ENCODE data around the gene SPATA31C2. TPM values are rescaled to one million over a fixed set of nuclear protein-coding genes. Genes with fewer than 3 reads are reported as not detected.
A peak's percentile ranks its signal among the peaks of the same experiment; 100 is the strongest.

Gene SPATA31C2
- total RNA-seq, 1 donor from 2014 or later = not detected

- H3K4me1 ChIP-seq (ENCODE audit: insufficient read depth, low read length) = no peaks in the 10 kb centered on the region
- H3K9me3 Mint-ChIP-seq (ENCODE audit: unreplicated experiment) = peaks cover 12% of the 10 kb centered on the region
- no peaks in the 10 kb centered on the region for H3K4me1 Mint-ChIP-seq (ENCODE audit: low read depth, unreplicated experiment)
- no peaks in the 10 kb centered on the region for H3K36me3 Mint-ChIP-seq (ENCODE audit: low read depth, unreplicated experiment)
- H3K36me3 ChIP-seq (ENCODE audit: insufficient read depth, low read length) = no peaks in the 10 kb centered on the region
- H3K4me3 Mint-ChIP-seq (ENCODE audit: unreplicated experiment) = no peak overlapping the region
- TF ChIP-seq EZH2 (IDR thresholded peaks at IDR 0.05; ENCODE audit: insufficient read depth, low read length) (no peak), CTCF (IDR thresholded peaks at IDR 0.05; ENCODE audit: insufficient read depth, low read depth, low read length) (no peak)
- H2AFZ ChIP-seq (ENCODE audit: low read depth, low read length) = no peak overlapping the region
- no peaks in the 10 kb centered on the region for H3K9me3 ChIP-seq (ENCODE audit: insufficient read depth, low read depth, low read length)
- no peak overlapping the region for H3K4me3 ChIP-seq (ENCODE audit: insufficient read depth, low read depth, low read length)
- no peaks in the 10 kb centered on the region for H3K27me3 ChIP-seq (ENCODE audit: insufficient read depth, low read length)
- no peak for FAIRE-seq
- DNase-seq (ENCODE audit: low read depth) = no peak
- H3K27me3 Mint-ChIP-seq (ENCODE audit: low read depth, unreplicated experiment) = peaks cover 11% of the 10 kb centered on the region
- H3K4me2 ChIP-seq (ENCODE audit: low read length) = no peak overlapping the region
- H4K20me1 ChIP-seq (ENCODE audit: insufficient read depth, low read length) = no peaks in the 10 kb centered on the region
- H3K79me2 ChIP-seq (ENCODE audit: insufficient read depth, low read length) = no peaks in the 10 kb centered on the region
- no peak overlapping the region for H3K9ac ChIP-seq (ENCODE audit: low read length)
- H3K27ac ChIP-seq (ENCODE audit: low read depth, low read length) = no peak overlapping the region
- H3K27ac Mint-ChIP-seq (ENCODE audit: unreplicated experiment) = no peak overlapping the region
These were observed 26.6 kb upstream of the SPATA31C2 start for GRCh38 chr9:88164850-88165249.

- no peaks in the 10 kb centered on the region for H3K36me3 Mint-ChIP-seq (ENCODE audit: low read depth, unreplicated experiment)
- Histone ChIP-seq H3K9me3 (ENCODE audit: insufficient read depth, low read depth, low read length) (no peaks in the 10 kb centered on the region), H3K4me2 (ENCODE audit: low read length) (no peak overlapping the region), H3K9ac (ENCODE audit: low read length) (no peak overlapping the region), H3K27me3 (ENCODE audit: insufficient read depth, low read length) (no peaks in the 10 kb centered on the region), H3K4me3 (ENCODE audit: insufficient read depth, low read depth, low read length) (no peak overlapping the region), H3K4me1 (ENCODE audit: insufficient read depth, low read length) (no peaks in the 10 kb centered on the region), H4K20me1 (ENCODE audit: insufficient read depth, low read length) (no peaks in the 10 kb centered on the region), H3K79me2 (ENCODE audit: insufficient read depth, low read length) (no peaks in the 10 kb centered on the region), H2AFZ (ENCODE audit: low read depth, low read length) (no peak overlapping the region), H3K36me3 (ENCODE audit: insufficient read depth, low read length) (no peaks in the 10 kb centered on the region), H3K27ac (ENCODE audit: low read depth, low read length) (no peak overlapping the region)
- H3K4me3 Mint-ChIP-seq (ENCODE audit: unreplicated experiment) = no peak overlapping the region
- no peaks in the 10 kb centered on the region for H3K4me1 Mint-ChIP-seq (ENCODE audit: low read depth, unreplicated experiment)
- DNase-seq (ENCODE audit: low read depth) = no peak
- no peak overlapping the region for H3K27ac Mint-ChIP-seq (ENCODE audit: unreplicated experiment)
- H3K9me3 Mint-ChIP-seq (ENCODE audit: unreplicated experiment) = peaks cover 4% of the 10 kb centered on the region
- FAIRE-seq = no peak
- peaks cover 11% of the 10 kb centered on the region for H3K27me3 Mint-ChIP-seq (ENCODE audit: low read depth, unreplicated experiment)
- TF ChIP-seq CTCF (IDR thresholded peaks at IDR 0.05; ENCODE audit: insufficient read depth, low read depth, low read length) = no peak
- no peak for TF ChIP-seq EZH2 (IDR thresholded peaks at IDR 0.05; ENCODE audit: insufficient read depth, low read length)
These were observed 22.9 kb upstream of the SPATA31C2 start for GRCh38 chr9:88161144-88161543.

GRCh38 chr9:88143957-88144625 is 5.8 kb upstream of the SPATA31C2 start:
- TF ChIP-seq CTCF (IDR thresholded peaks at IDR 0.05; ENCODE audit: insufficient read depth, low read depth, low read length) (no peak), EZH2 (IDR thresholded peaks at IDR 0.05; ENCODE audit: insufficient read depth, low read length) (no peak)
- peaks cover 18% of the 10 kb centered on the region for H3K27me3 Mint-ChIP-seq (ENCODE audit: low read depth, unreplicated experiment)

More at GRCh38 chr9:88143957-88144625, 5.8 kb upstream of the SPATA31C2 start:
- Histone ChIP-seq H3K36me3 (ENCODE audit: insufficient read depth, low read length) (no peaks in the 10 kb centered on the region), H3K27ac (ENCODE audit: low read depth, low read length) (no peak overlapping the region), H2AFZ (ENCODE audit: low read depth, low read length) (no peak overlapping the region), H3K9ac (ENCODE audit: low read length) (no peak overlapping the region), H3K4me3 (ENCODE audit: insufficient read depth, low read depth, low read length) (no peak overlapping the region), H3K79me2 (ENCODE audit: insufficient read depth, low read length) (no peaks in the 10 kb centered on the region), H3K9me3 (ENCODE audit: insufficient read depth, low read depth, low read length) (no peaks in the 10 kb centered on the region), H4K20me1 (ENCODE audit: insufficient read depth, low read length) (no peaks in the 10 kb centered on the region), H3K4me1 (ENCODE audit: insufficient read depth, low read length) (no peaks in the 10 kb centered on the region), H3K4me2 (ENCODE audit: low read length) (no peak overlapping the region), H3K27me3 (ENCODE audit: insufficient read depth, low read length) (peaks cover 7% of the 10 kb centered on the region)
- Mint-ChIP-seq H3K4me1 (ENCODE audit: low read depth, unreplicated experiment) (no peaks in the 10 kb centered on the region), H3K9me3 (ENCODE audit: unreplicated experiment) (no peaks in the 10 kb centered on the region), H3K4me3 (ENCODE audit: unreplicated experiment) (no peak overlapping the region), H3K36me3 (ENCODE audit: low read depth, unreplicated experiment) (no peaks in the 10 kb centered on the region), H3K27ac (ENCODE audit: unreplicated experiment) (no peak overlapping the region)
- no peak for DNase-seq (ENCODE audit: low read depth)
- peak; percentile 56 for FAIRE-seq

All from astrocyte (in vitro differentiated cells and primary cell).